Mesendoderm (in vitro differentiated cells): ENCODE data around the gene STAT3.

Source experiments
- DNase-seq: peaks from one replicate; pipeline ENCODE4 v3.0.0; 2013
- H2AK5ac ChIP-seq: 2 replicates; pipeline ENCODE4 v1.6.1; 2013; ENCODE audit warnings: low read length, inconsistent platforms
- H2BK120ac ChIP-seq: 2 replicates; pipeline ENCODE4 v1.6.1; 2013; ENCODE audit warnings: low read depth, mild to moderate bottlenecking, low read length, moderate library complexity, mixed read lengths
- H2BK15ac ChIP-seq: replicated peaks from 2 replicates; pipeline ENCODE4 v1.6.1; 2013; ENCODE audit warnings: low read depth, mild to moderate bottlenecking, moderate library complexity
- H2BK5ac ChIP-seq: 2 replicates; pipeline ENCODE4 v1.6.1; 2013; ENCODE audit warnings: low read length, inconsistent platforms
- H3K18ac ChIP-seq: 2 replicates; pipeline ENCODE4 v1.6.1; 2013; ENCODE audit warnings: mild to moderate bottlenecking, low read length, mixed read lengths
- H3K23ac ChIP-seq: one replicate; pipeline ENCODE4 v1.6.1; 2013; ENCODE audit warnings: low read length
- H3K27ac ChIP-seq: 2 replicates; pipeline ENCODE4 v1.5.1; 2013; ENCODE audit warnings: low read depth, mild to moderate bottlenecking, inconsistent platforms, low read length, moderate library complexity
- H3K27me3 ChIP-seq: 2 replicates; pipeline ENCODE4 v1.6.1; 2013; ENCODE audit warnings: low read length, control low read depth, mild to moderate bottlenecking, inconsistent platforms; ENCODE audit not compliant: insufficient read depth, poor library complexity
- H3K36me3 ChIP-seq: 2 replicates; pipeline ENCODE4 v1.6.1; 2013; ENCODE audit warnings: low read length, inconsistent platforms; ENCODE audit not compliant: control insufficient read depth, insufficient read depth
- H3K4ac ChIP-seq: one replicate; pipeline ENCODE4 v1.6.1; 2013; ENCODE audit warnings: low read depth, mild to moderate bottlenecking, low read length, moderate library complexity
- H3K4me1 ChIP-seq: 2 replicates; pipeline ENCODE4 v1.6.1; 2013; ENCODE audit warnings: low read depth, low read length, inconsistent platforms; ENCODE audit not compliant: control insufficient read depth
- H3K4me2 ChIP-seq: 2 replicates; pipeline ENCODE4 v1.6.1; 2013; ENCODE audit warnings: low read length
- H3K4me3 ChIP-seq: 2 replicates; pipeline ENCODE4 v1.5.1; 2013; ENCODE audit warnings: mild to moderate bottlenecking, low read length
- H3K56ac ChIP-seq: one replicate; pipeline ENCODE4 v1.6.1; 2013; ENCODE audit warnings: low read length
- H3K79me1 ChIP-seq: 2 replicates; pipeline ENCODE4 v1.6.1; 2013; ENCODE audit warnings: low read length, inconsistent platforms
- H3K79me2 ChIP-seq: 2 replicates; pipeline ENCODE4 v1.6.1; 2013; ENCODE audit warnings: mild to moderate bottlenecking, low read length; ENCODE audit not compliant: control insufficient read depth, insufficient read depth
- H3K9ac ChIP-seq: 2 replicates; pipeline ENCODE4 v1.6.1; 2013; ENCODE audit warnings: low read length, inconsistent platforms
- H4K5ac ChIP-seq: one replicate; pipeline ENCODE4 v1.6.1; 2013; ENCODE audit warnings: low read length
- H4K8ac ChIP-seq: one replicate; pipeline ENCODE4 v1.6.1; 2013; ENCODE audit warnings: low read depth, mild to moderate bottlenecking, control low read depth, low read length, moderate library complexity
- WGBS: extraction: QIAGEN DNeasy Blood & Tissue Kit; methylation state at CpG from one replicate; pipeline ENCODE4 v1.1.7; 2013; ENCODE audit warnings: low lambda C conversion rate, missing lambda C conversion rate; ENCODE audit not compliant: insufficient coverage; ENCODE audit errors: extremely low coverage; 5-methylcytosine and 5-hydroxymethylcytosine counted together

The STAT3 gene

GRCh38 chr17:42411361-42411760 is 23.1 kb upstream of the STAT3 start:
- H4K5ac ChIP-seq = no peak overlapping the region
- no peak overlapping the region for H2BK120ac ChIP-seq
- no CpG with 5 or more reads among the region's 4 CpGs for WGBS
- H3K27me3 ChIP-seq = no peaks in the 10 kb centered on the region
- H3K27ac ChIP-seq = no peak overlapping the region
- H3K4me2 ChIP-seq = no peak overlapping the region
- no peak overlapping the region for H2AK5ac ChIP-seq
- H3K4me3 ChIP-seq = no peak overlapping the region
- H3K23ac ChIP-seq = no peak overlapping the region
- H2BK5ac ChIP-seq = no peak overlapping the region
- H3K4ac ChIP-seq = no peak overlapping the region
- H3K36me3 ChIP-seq = no peaks in the 10 kb centered on the region
- H3K79me1 ChIP-seq = no peaks in the 10 kb centered on the region
- H3K18ac ChIP-seq = no peak overlapping the region
- no peaks in the 10 kb centered on the region for H3K4me1 ChIP-seq
- no peak overlapping the region for H2BK15ac ChIP-seq
- H3K56ac ChIP-seq = no peak overlapping the region
- DNase-seq = no peak
- H3K9ac ChIP-seq = no peak overlapping the region
- H4K8ac ChIP-seq = no peak overlapping the region
- no peaks in the 10 kb centered on the region for H3K79me2 ChIP-seq

GRCh38 chr17:42410319-42410685 is 22.1 kb upstream of the STAT3 start:
- H3K18ac ChIP-seq = no peak overlapping the region
- DNase-seq = no peak

DNA sequence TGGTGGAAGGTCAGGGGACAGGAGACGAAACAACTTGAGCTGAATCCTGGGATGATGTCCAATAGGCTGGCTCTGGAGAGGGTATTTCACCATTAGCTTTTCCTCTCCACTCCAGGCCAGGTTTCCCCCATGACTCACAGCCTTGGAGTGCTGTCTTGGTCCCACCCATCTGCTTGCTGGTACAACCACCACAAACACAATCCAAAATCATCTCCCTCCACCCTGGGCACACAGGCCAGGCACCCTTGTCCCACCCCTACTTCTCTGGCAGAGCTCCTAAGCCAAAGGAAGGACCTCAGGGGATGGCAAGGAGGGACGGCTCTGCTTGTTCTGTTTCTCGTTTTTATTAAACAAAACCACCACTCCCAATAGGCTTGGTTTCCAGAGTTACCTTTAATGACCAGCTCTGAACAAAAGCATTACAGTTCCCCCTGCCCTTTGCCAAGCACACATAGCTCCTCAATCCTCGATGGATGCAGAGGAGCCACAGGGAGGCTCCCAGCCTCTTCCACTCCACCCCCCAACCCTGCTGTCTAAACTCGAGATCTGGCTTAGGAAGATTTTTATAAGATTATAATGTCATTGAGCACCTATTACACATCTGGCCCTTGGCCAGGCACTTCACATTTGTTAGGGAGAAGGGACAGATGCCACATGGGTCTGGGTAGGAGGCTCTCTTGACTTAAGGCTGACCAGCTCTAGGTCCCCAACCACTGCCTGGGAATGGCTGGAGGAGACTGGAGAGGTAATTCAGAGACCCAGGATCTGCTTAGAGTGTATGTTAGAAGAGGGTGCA is 21.5 kb upstream of the STAT3 start:
- no peak overlapping the region for H3K56ac ChIP-seq
- WGBS = no CpG with 5 or more reads among the region's 5 CpGs
- no peak overlapping the region for H3K18ac ChIP-seq
- H3K23ac ChIP-seq = peak overlapping the region; percentile 66
- no peak overlapping the region for H4K8ac ChIP-seq
- no peak overlapping the region for H3K4ac ChIP-seq
- H3K4me1 ChIP-seq = no peaks in the 10 kb centered on the region
- H3K4me2 ChIP-seq = no peak overlapping the region
- no peak overlapping the region for H2AK5ac ChIP-seq
- DNase-seq = no peak
- no peak overlapping the region for H3K27ac ChIP-seq
- no peak overlapping the region for H3K4me3 ChIP-seq
- H2BK5ac ChIP-seq = no peak overlapping the region
- H3K79me2 ChIP-seq = no peaks in the 10 kb centered on the region
- H2BK15ac ChIP-seq = no peak overlapping the region
- H4K5ac ChIP-seq = no peak overlapping the region
- H3K36me3 ChIP-seq = no peaks in the 10 kb centered on the region
- H3K9ac ChIP-seq = no peak overlapping the region
- H3K79me1 ChIP-seq = no peaks in the 10 kb centered on the region
- H2BK120ac ChIP-seq = no peak overlapping the region
- no peaks in the 10 kb centered on the region for H3K27me3 ChIP-seq

More at GRCh38 chr17:42410319-42410685, 22.1 kb upstream of the STAT3 start:
- H3K27me3 ChIP-seq = no peaks in the 10 kb centered on the region
- H3K9ac ChIP-seq = no peak overlapping the region
- no peak overlapping the region for H3K4ac ChIP-seq
- no peak overlapping the region for H2AK5ac ChIP-seq
- H2BK5ac ChIP-seq = no peak overlapping the region
- H3K4me1 ChIP-seq = no peaks in the 10 kb centered on the region
- no peak overlapping the region for H4K8ac ChIP-seq
- no peak overlapping the region for H2BK120ac ChIP-seq
- no peak overlapping the region for H3K4me3 ChIP-seq
- no peak overlapping the region for H4K5ac ChIP-seq
- H3K56ac ChIP-seq = no peak overlapping the region
- WGBS = no CpG with 5 or more reads among the region's 5 CpGs
- H3K79me1 ChIP-seq = no peaks in the 10 kb centered on the region
- H3K4me2 ChIP-seq = no peak overlapping the region
- no peak overlapping the region for H3K27ac ChIP-seq
- H3K23ac ChIP-seq = no peak overlapping the region
- H2BK15ac ChIP-seq = no peak overlapping the region
- no peaks in the 10 kb centered on the region for H3K36me3 ChIP-seq
- no peaks in the 10 kb centered on the region for H3K79me2 ChIP-seq

DNA sequence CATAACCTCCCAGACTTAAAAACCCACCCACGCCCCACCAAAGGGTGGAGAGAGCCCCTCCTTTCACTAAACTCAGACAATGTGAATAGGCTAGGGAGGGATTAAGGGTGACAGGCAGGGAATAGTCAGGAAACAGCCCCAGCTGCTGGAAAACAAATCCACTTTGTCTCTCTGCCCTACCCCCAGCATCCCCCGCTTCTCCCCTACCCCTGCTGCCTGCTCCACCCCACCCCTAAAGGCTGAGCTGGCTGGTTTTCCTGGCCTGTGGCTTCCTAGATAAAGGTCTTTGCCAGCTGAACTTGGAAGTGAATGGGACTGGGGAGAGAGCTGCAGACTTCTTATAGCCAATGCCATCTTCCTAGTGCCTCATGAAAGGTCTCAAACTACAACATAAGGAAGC is 19.8 kb upstream of the STAT3 start:
- no peak overlapping the region for H3K23ac ChIP-seq
- H2AK5ac ChIP-seq = no peak overlapping the region
- no peak overlapping the region for H2BK120ac ChIP-seq
- no peaks in the 10 kb centered on the region for H3K36me3 ChIP-seq
- no peak overlapping the region for H3K4me3 ChIP-seq
- no peak overlapping the region for H2BK15ac ChIP-seq
- H3K56ac ChIP-seq = no peak overlapping the region
- H3K79me1 ChIP-seq = no peaks in the 10 kb centered on the region
- no peak overlapping the region for H3K27ac ChIP-seq
- no peak overlapping the region for H2BK5ac ChIP-seq
- no peak for DNase-seq
- no peaks in the 10 kb centered on the region for H3K4me1 ChIP-seq
- no peak overlapping the region for H3K4me2 ChIP-seq
- H3K79me2 ChIP-seq = no peaks in the 10 kb centered on the region
- no peak overlapping the region for H4K8ac ChIP-seq
- no CpG with 5 or more reads among the region's 2 CpGs for WGBS
- H3K9ac ChIP-seq = no peak overlapping the region
- H3K27me3 ChIP-seq = no peaks in the 10 kb centered on the region
- no peak overlapping the region for H3K4ac ChIP-seq
- H4K5ac ChIP-seq = no peak overlapping the region
- no peak overlapping the region for H3K18ac ChIP-seq

DNA sequence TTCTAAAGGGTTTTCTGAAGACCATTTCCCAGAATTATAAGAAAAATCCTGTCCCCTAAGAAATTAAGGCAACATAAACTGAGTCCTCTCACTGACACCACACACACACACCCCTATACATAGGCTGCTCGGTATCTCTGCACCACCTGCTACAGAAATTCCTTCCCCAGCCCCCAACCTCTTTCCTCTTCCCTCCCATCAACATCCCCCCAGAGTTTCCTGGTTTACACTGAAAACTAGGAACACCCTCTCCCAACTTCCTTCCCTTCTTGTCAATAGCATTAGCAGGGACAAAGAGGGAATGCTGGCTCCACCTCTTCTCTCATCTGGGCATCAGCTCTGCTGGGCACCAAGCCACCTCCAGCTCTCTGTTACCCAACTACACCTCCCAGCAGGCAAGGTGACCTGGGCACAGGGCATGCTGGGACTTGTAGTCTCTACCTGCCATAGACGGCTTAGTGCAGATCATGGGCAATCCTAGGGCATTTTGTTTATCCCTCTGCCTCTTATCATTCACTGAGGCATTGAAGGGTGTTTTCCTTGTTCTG is 19.1 kb upstream of the STAT3 start:
- Histone ChIP-seq H3K79me1 (no peaks in the 10 kb centered on the region), H2BK15ac (no peak overlapping the region), H2AK5ac (no peak overlapping the region), H3K79me2 (no peaks in the 10 kb centered on the region), H2BK5ac (no peak overlapping the region), H2BK120ac (no peak overlapping the region), H3K36me3 (no peaks in the 10 kb centered on the region), H3K9ac (no peak overlapping the region), H3K23ac (no peak overlapping the region), H3K18ac (no peak overlapping the region), H3K56ac (no peak overlapping the region), H3K27ac (no peak overlapping the region), H4K5ac (no peak overlapping the region), H3K4me2 (no peak overlapping the region), H3K4me3 (no peak overlapping the region), H3K27me3 (no peaks in the 10 kb centered on the region), H3K4me1 (no peaks in the 10 kb centered on the region), H4K8ac (no peak overlapping the region), H3K4ac (no peak overlapping the region)
- no CpG with 5 or more reads among the region's 2 CpGs for WGBS
- DNase-seq = peak; percentile 77
